ENCODE results near the gene MASTL.

- TF ChIP-seq POLR2AphosphoS5 (IDR thresholded peaks at IDR 0.05) (no peak), POLR2A (IDR thresholded peaks at IDR 0.05) (no peak), CTCF (IDR thresholded peaks at IDR 0.05) (no peak)
Measured at GRCh38 chr10:27225011-27225590, 69.9 kb downstream of the MASTL start.

Measured in prostate gland (tissue), 2 donors.